Duodenal mucosa (tissue), 2 donors: ENCODE data around the gene CBX3.
"Not testable (repeated sequence)": the region's sequence is repeated elsewhere in the genome, so short reads cannot be mapped to it uniquely, and the experiment has no call there.

Experiments used
- H3K27ac ChIP-seq: one replicate; pipeline ENCODE4 v1.7.0; 2013; ENCODE audit warnings: low read depth, low read length
- H3K27me3 ChIP-seq, 2 donors: one replicate each; pipeline ENCODE4 v1.7.0; 2013; ENCODE audit warnings: low read length in 2 of 2, control low read depth in 1 of 2; ENCODE audit not compliant: insufficient read depth in 2 of 2, control insufficient read depth in 1 of 2
- H3K36me3 ChIP-seq, 2 donors: one replicate each; pipeline ENCODE4 v1.7.0; 2013; ENCODE audit warnings: low read length in 2 of 2, control low read depth in 1 of 2; ENCODE audit not compliant: insufficient read depth in 2 of 2, control insufficient read depth in 1 of 2
- H3K4me1 ChIP-seq, 2 donors: one replicate each; pipeline ENCODE4 v1.7.0; 2013; ENCODE audit warnings: low read length in 2 of 2, control low read depth in 1 of 2; ENCODE audit not compliant: insufficient read depth in 2 of 2, control insufficient read depth in 1 of 2
- H3K4me3 ChIP-seq, 2 donors: one replicate each; pipeline ENCODE4 v1.7.0; 2013; ENCODE audit warnings: low read length in 2 of 2, low read depth in 1 of 2
- H3K9ac ChIP-seq, 2 donors: one replicate each; pipeline ENCODE4 v1.7.0; 2013; ENCODE audit warnings: low read length in 2 of 2, low read depth in 1 of 2
- H3K9me3 ChIP-seq, 2 donors: one replicate each; pipeline ENCODE4 v1.7.0; 2013; ENCODE audit warnings: low read length in 2 of 2, control low read depth in 1 of 2; ENCODE audit not compliant: control insufficient read depth in 1 of 2

CBX3 gene

DNA sequence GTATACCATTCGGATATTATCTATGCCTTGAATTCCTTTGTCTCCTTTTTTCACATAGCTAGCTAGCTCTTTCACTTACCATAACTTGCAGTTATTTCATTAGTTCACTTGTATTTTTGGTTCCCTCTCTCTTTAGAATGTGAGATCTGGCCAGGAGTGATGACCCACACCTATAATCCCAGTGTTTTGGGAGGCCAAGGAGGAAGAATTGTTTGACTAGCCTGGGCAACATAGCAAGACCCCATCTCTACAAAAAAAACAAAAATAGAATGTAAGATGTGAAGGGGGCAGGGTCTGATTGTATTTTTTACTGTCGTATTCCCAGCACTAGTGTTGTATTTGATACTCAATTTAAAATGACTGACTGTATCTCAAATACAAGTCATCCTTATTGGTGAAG, 29.9 kb upstream of the CBX3 start:
- no peaks in the 10 kb centered on the region for H3K9me3 ChIP-seq
- H3K4me1 ChIP-seq: peaks cover 10% of the 10 kb centered on the region in 2 donors
- no peak overlapping the region for H3K4me3 ChIP-seq
- no peaks in the 10 kb centered on the region for H3K27me3 ChIP-seq
- H3K27ac ChIP-seq: no peak overlapping the region
- H3K36me3 ChIP-seq: no peaks in the 10 kb centered on the region
- no peak overlapping the region for H3K9ac ChIP-seq

DNA sequence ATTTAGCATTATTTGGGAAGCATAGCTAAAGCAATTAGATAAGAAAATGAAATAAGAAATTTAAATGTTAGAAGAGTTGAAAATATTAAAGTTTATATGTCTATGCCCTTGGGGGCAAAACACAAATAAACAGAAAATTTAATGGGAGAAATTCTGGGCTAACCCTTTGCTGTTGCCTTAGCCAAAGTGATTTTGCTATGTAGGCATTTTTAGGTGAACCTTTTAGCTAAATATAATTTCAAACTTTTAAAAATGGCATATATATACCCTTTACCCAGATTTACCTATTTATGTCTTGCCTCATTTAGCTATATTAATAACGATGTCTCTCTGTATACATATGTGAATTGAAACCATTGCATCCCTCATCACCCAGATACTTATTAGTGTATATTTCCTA, 29.5 kb upstream of the CBX3 start:
- no peaks in the 10 kb centered on the region for H3K9me3 ChIP-seq
- H3K9ac ChIP-seq: no peak overlapping the region
- H3K27ac ChIP-seq: no peak overlapping the region
- no peaks in the 10 kb centered on the region for H3K27me3 ChIP-seq
- H3K36me3 ChIP-seq: no peaks in the 10 kb centered on the region
- H3K4me1 ChIP-seq: peaks cover 6% of the 10 kb centered on the region in 2 donors
- H3K4me3 ChIP-seq: no peak overlapping the region

DNA sequence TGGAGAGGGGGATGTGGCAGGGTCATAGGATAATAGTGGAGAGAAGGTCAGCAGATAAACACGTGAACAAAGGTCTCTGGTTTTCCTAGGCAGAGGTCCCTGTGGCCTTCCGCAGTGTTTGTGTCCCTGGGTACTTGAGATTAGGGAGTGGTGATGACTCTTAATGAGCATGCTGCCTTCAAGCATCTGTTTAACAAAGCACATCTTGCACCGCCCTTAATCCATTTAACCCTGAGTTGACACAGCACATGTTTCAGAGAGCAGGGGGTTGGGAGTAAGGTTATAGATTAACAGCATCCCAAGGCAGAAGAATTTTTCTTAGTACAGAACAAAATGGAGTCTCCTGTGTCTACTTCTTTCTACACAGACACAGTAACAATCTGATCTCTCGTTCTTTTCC, 25.6 kb upstream of the CBX3 start:
- H3K4me1 ChIP-seq, H3K27me3 ChIP-seq, H3K4me3 ChIP-seq, H3K9ac ChIP-seq, H3K9me3 ChIP-seq, H3K36me3 ChIP-seq, H3K27ac ChIP-seq: not testable (repeated sequence)

DNA sequence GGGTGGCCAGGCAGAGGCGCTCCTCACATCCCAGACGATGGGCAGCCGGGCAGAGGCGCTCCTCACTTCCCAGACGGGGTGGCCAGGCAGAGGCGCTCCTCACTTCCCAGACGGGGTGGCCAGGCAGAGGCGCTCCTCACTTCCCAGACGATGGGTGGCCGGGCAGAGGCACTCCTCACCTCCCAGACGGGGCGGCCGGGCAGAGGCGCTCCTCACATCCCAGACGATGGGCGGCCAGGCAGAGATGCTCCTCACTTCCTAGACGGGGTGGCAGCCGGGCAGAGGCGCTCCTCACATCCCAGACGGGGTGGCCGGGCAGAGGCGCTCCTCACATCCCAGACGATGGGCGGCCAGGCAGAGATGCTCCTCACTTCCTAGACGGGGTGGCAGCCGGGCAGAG, 24.8 kb upstream of the CBX3 start:
- H3K4me3 ChIP-seq, H3K27ac ChIP-seq, H3K9ac ChIP-seq, H3K36me3 ChIP-seq, H3K27me3 ChIP-seq, H3K9me3 ChIP-seq: not testable (repeated sequence)
- peaks cover 0 to 12% of the 10 kb centered on the region in 2 donors for H3K4me1 ChIP-seq

DNA sequence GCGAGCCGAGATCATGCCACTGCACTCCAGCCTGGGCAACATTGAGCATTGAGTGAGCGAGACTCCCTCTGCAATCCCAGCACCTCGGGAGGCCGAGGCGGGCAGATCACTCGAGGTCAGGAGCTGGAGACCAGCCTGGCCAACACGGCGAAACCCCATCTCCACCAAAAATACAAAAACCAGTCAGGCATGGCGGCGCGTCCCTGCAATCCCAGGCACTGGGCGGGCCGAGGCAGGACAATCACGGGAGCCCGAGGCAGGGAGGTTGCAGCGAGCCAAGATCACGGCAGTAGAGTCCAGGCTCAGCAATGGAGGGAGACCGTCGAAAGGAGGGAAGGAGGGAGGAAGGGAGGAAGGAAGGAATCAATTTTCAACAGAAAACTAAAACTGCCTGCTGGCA, 24.3 kb upstream of the CBX3 start:
- H3K9ac ChIP-seq, H3K4me3 ChIP-seq, H3K36me3 ChIP-seq, H3K27ac ChIP-seq, H3K9me3 ChIP-seq, H3K27me3 ChIP-seq: not testable (repeated sequence)
- peaks cover 0 to 12% of the 10 kb centered on the region in 2 donors for H3K4me1 ChIP-seq

DNA sequence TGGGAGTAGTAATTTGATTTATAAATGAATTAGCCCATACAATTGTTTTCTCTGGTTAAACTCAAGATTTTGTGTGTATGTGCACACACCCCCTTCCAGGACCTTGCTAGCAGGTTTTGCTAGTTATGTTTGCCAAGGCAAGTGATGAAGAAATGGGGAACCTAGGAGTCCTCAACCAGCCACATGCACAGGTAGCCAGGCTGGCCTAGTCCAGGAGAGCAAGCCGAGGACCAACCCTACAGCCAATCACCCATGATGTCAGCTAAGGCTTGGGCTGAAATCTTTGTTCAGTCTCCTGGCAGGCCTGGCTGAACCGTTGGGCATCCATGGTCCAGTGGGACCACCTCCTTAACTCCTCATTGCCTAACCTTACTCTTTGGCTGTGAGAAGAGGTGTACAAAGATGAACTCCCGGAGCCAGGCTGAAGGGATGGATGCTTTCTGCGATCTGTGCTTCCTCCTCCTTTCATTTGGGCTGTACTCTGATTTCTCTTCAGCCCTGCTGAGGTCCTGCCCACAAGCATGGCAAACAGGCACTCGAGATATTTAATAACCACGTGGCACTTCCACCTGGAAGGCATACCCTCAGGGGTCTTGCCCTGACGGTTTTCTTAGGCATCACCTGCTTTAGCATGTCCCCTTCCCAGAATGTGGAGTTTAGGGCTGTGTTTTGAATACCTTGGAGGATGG, 23.1 kb upstream of the CBX3 start:
- Histone ChIP-seq H3K9ac (no peak overlapping the region), H3K27ac (no peak overlapping the region), H3K27me3 (no peaks in the 10 kb centered on the region), H3K9me3 (no peaks in the 10 kb centered on the region), H3K4me1 (peaks cover 0 to 12% of the 10 kb centered on the region in 2 donors), H3K36me3 (no peaks in the 10 kb centered on the region), H3K4me3 (no peak overlapping the region)

DNA sequence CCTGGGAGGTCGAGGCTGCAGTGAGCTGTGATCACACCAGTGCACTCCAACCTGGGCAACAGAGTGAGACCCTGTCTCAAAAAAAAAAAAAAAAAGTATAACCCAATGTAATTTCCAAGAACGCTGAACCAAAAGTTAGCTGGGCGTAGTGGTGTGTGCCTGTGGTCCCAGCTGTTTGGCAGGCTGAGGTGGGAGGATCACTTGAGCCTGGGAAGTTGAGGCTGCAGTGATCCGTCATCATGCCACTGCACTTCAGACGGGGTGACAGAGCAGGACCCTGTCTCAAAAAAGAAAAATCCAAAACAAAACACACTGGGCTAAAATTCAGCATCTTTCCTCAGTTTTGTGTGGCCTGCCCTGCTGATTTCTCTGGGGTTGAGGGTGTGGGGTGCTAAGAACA, 22.1 kb upstream of the CBX3 start:
- no peak overlapping the region for H3K4me3 ChIP-seq
- peaks cover 0 to 12% of the 10 kb centered on the region in 2 donors for H3K4me1 ChIP-seq
- no peaks in the 10 kb centered on the region for H3K27me3 ChIP-seq
- no peaks in the 10 kb centered on the region for H3K9me3 ChIP-seq
- no peaks in the 10 kb centered on the region for H3K36me3 ChIP-seq
- no peak overlapping the region for H3K9ac ChIP-seq
- no peak overlapping the region for H3K27ac ChIP-seq

DNA sequence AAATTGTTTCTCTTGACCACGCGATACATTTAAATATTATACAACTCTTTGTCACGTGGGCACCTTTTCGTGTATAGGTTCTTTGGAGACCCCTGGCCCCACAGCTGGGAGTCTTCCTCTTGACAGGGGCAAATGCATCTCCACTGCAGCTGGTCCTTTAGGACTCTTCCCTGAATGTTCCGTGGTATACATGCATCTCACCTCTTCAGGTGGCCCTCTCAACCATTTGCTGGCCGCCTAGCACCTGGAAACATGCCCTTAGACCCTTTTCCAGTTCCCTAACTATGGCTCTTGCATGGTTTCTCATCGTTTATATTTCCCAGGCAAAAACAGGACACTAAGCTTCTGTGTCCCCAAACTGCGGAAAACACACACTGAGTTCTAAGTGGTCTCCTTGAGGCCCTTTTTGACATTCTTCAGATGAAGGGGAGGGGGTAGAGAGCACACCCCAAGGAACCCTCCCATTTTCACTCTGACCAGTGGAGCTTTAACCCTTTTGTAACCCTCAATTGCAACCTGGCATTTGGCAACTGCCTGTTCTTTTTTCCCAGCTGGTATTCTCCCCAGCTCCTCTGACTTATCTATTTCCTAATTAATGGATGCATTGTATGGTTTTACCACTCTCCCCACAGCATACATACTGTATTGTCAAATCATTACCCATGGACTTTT, 21.6 kb upstream of the CBX3 start:
- no peaks in the 10 kb centered on the region for H3K9me3 ChIP-seq
- peaks cover 0 to 12% of the 10 kb centered on the region in 2 donors for H3K4me1 ChIP-seq
- H3K36me3 ChIP-seq: peaks cover 0 to 3% of the 10 kb centered on the region in 2 donors
- H3K27ac ChIP-seq: no peak overlapping the region
- H3K9ac ChIP-seq: no peak overlapping the region
- no peak overlapping the region for H3K4me3 ChIP-seq
- no peaks in the 10 kb centered on the region for H3K27me3 ChIP-seq

DNA sequence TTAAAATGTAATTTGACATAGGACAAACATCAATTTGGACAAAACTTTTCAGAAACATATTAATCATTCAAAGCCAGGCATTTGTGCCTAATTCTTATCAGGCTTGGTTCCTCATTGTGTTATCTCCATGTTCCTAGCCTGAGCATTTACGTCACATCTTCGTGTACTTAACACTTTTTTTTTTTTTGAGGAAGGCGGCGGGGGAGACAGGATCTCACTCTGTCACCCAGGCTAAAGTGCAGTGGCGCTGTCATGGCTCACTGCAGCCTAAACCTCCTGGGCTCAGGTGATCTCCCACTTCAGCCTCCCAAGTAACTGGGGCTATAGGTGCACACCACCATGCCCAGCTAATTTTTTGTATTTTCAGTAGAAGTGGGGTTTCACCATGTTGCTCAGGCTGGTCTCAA, 20.8 kb upstream of the CBX3 start:
- Histone ChIP-seq H3K27me3 (no peaks in the 10 kb centered on the region), H3K4me1 (peaks cover 0 to 12% of the 10 kb centered on the region in 2 donors), H3K36me3 (peaks cover 0 to 6% of the 10 kb centered on the region in 2 donors), H3K27ac (no peak overlapping the region), H3K9ac (no peak overlapping the region), H3K9me3 (no peaks in the 10 kb centered on the region), H3K4me3 (no peak overlapping the region)

DNA sequence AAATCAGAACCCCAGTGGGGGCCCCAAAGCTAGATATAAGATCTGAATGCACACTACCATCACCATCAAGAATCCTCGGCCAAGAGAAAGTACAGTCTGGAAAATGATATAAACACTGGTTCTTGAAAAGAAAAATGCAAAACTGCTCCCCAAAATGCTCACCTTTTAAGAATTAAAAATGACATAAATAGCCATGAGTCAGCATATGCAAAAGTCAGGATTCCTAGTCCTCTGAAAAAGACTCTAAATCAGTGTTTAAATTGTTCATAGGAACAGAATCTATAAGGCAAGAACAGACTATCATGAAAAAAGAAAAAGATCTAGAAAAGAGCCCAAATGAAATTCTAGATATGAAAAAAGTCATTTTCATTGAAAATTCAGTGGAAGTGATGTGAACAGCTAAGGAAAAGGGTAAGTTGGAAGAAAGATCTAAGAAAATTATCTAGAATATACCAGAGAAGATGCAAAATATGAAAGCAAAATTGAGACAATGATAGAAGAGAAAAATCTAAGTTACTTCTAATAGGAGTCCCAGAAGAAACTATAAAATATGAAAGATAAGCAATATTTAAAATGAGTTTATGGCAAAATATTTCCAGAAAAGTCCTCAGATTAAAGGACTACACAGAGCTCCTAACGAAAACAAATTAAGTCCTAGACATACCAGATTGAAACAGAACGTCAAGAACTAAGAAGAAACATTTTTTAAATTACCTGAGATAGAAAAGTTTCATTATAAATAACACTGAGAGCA, 19.9 kb upstream of the CBX3 start:
- Histone ChIP-seq H3K27me3 (no peaks in the 10 kb centered on the region), H3K36me3 (peaks cover 0 to 6% of the 10 kb centered on the region in 2 donors), H3K9me3 (no peaks in the 10 kb centered on the region), H3K4me3 (no peak overlapping the region), H3K4me1 (peaks cover 0 to 12% of the 10 kb centered on the region in 2 donors), H3K9ac (no peak overlapping the region), H3K27ac (no peak overlapping the region)
